ENCODE data around the gene ANO2.

ANO2 gene

GRCh38 chr12:5912011-5912410, 33.0 kb downstream of the ANO2 start:
- no peak for TF ChIP-seq CTCF (IDR thresholded peaks at IDR 0.05; ENCODE audit: low read depth, low read length, missing control alignments)
- H3K4me3 ChIP-seq (ENCODE audit: low read depth, low read length): no peak overlapping the region
- DNase-seq (ENCODE audit: low read depth): no peak

GRCh38 chr12:5910790-5911548, 34.1 kb downstream of the ANO2 start:
- H3K4me3 ChIP-seq (ENCODE audit: low read depth, low read length): no peak overlapping the region
- no peak for DNase-seq (ENCODE audit: low read depth)
- TF ChIP-seq CTCF (IDR thresholded peaks at IDR 0.05; ENCODE audit: low read depth, low read length, missing control alignments): no peak

GRCh38 chr12:5909560-5909959, 35.5 kb downstream of the ANO2 start:
- no peak for DNase-seq (ENCODE audit: low read depth)
- no peak for TF ChIP-seq CTCF (IDR thresholded peaks at IDR 0.05; ENCODE audit: low read depth, low read length, missing control alignments)
- H3K4me3 ChIP-seq (ENCODE audit: low read depth, low read length): no peak overlapping the region

GRCh38 chr12:5908251-5908650, 36.8 kb downstream of the ANO2 start:
- no peak overlapping the region for H3K4me3 ChIP-seq (ENCODE audit: low read depth, low read length)
- no peak for DNase-seq (ENCODE audit: low read depth)
- no peak for TF ChIP-seq CTCF (IDR thresholded peaks at IDR 0.05; ENCODE audit: low read depth, low read length, missing control alignments)

- no peak for DNase-seq (ENCODE audit: low read depth)
- no peak for TF ChIP-seq CTCF (IDR thresholded peaks at IDR 0.05; ENCODE audit: low read depth, low read length, missing control alignments)
- H3K4me3 ChIP-seq (ENCODE audit: low read depth, low read length): no peak overlapping the region
Measured at GRCh38 chr12:5907807-5908206, 37.3 kb downstream of the ANO2 start.

GRCh38 chr12:5905757-5906156, 39.3 kb downstream of the ANO2 start:
- TF ChIP-seq CTCF (IDR thresholded peaks at IDR 0.05; ENCODE audit: low read depth, low read length, missing control alignments): no peak
- DNase-seq (ENCODE audit: low read depth): no peak
- H3K4me3 ChIP-seq (ENCODE audit: low read depth, low read length): no peak overlapping the region

GRCh38 chr12:5904969-5905368, 40.1 kb downstream of the ANO2 start:
- no peak overlapping the region for H3K4me3 ChIP-seq (ENCODE audit: low read depth, low read length)
- DNase-seq (ENCODE audit: low read depth): no peak
- no peak for TF ChIP-seq CTCF (IDR thresholded peaks at IDR 0.05; ENCODE audit: low read depth, low read length, missing control alignments)

Data from GM12864 (cell line).